Measurements from ENCODE around the gene SNX14.
"Not testable (repeated sequence)": the region's sequence is repeated elsewhere in the genome, so short reads cannot be mapped to it uniquely, and the experiment has no call there.

The SNX14 gene

DNA sequence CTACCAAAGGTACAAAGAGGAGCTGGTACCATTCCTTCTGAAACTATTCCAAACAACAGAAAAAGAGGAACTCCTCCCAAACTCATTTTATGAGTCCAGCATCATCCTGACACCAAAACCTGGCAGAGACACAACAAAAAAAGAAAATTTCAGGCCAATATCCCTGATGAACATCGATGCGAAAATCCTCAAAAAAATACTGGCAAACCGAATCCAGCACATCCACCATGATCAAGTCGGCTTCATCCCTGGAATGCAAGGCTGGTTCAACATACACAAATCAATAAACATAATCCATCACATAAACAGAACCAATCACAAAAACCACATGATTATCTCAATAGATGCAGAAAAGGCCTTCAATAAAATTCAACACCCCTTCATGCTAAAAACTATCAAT, 10.8 kb downstream of the SNX14 start:
- not testable (repeated sequence) for DNase-seq (ENCODE audit: low read depth in 3 of 3)

DNA sequence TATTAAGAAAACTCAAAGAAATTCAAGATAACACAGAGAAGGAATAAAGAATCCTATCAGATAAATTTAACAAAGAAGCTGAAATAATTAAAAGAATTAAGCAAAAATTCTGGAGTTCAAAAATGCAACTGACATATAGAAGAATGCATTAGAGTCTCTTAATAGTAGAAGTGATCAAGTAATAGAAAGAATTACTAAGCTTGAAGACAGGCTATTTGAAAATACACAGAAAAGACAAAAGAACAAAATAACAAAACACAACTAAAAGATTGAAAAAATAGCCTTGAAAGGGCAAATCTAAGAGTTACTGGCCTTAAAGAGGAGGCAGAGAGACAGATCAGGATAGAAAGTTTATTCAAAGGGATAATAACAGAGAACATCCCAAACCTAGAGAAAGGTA, 12.1 kb downstream of the SNX14 start:
- no peak for DNase-seq (ENCODE audit: low read depth in 3 of 3)

DNA sequence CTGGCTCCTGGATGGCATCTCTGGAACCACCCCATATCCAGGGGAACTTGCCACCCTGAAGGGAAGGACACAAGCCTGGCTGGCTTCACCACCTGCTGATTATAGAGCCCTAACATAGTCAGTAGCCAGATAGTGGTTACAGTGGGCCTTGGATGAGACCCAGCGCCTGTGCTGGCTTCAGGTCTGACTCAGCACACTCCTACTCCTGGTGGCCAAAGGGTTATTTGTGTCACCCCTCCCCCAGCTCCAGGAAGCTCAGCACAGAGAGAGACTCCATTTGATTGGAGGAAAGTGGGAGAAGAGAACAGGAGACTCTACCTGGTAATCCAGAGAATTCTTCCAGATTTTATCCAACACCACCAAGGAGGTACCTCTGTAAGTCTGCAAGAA, 12.8 kb downstream of the SNX14 start:
- DNase-seq (ENCODE audit: low read depth in 3 of 3), result no peak

DNA sequence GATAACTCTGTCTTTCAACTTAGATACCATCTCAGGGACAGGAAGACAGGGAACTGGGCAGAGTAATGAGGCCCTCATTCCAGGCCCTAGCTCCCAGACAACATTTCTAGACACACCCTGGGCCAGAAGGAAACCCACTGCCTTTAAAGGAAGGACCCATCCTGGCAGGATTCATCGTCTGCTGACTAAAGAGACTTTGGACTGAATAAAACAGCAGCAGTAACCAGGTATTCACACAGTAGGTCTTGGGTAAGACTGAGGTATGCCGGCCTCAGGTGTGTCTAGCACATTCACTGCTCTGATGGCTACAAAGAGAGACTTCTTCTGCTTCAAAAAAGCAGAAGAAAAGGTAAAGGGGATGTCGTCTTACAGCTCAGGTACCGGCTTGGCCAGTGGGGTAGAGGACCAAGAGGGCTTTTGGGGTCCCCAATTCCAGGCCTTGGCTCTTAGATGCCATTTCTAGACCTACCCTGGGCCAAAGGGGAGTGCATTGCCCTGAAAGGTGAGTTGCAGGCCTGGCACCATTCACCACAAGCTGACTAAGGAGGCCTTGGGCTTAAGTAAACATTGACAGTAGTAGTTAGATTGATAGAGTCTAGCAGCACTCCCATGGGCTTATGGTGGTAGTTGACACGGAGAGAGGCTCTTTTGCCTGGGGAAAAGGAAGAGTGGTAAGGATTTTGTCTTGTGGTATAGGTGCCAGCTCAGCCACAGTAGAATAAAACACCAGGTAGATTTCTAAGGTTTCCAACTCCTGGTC, 13.4 kb downstream of the SNX14 start:
- no peak for DNase-seq (ENCODE audit: low read depth in 3 of 3)

DNA sequence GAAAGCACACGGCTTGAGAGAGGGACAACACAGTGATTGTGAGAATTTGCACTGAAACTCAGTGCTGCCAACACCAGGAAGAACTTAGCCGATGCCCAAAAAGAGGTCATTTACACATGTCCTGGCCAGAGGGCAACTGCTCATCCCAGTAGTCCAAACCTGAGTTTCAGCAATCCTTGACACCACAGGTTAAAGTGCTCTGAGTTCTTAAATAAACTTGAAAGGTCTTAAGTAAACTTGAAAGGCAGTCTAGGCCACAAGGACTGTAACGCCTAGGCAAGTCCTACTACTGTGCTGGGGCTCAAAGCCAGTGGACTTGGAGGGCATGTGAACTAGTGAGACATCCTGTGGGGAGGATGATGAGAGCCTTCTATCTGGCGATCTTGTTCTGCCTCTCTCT, 14.1 kb downstream of the SNX14 start:
- no peak for DNase-seq (ENCODE audit: low read depth in 3 of 3)

DNA sequence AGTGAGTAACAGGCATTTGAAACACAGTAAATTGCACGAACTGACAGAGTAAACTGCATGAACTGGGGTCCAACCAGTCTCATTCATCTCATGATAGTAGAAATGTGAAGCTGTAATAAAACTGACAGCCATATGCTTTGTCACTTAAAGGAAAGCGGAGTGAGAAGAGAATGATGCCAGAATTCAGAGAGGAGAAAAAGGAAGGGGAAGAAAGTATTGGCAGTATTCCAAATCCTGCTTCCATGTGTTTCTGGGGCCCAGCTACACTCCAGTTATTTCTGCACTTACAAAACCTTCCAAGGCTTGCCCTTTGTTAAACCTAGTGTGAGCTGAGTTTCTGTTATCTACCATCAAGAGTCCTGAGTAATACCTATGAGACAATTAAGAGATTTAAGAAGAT, 17.2 kb downstream of the SNX14 start:
- no peak for DNase-seq (ENCODE audit: low read depth in 3 of 3)

DNA sequence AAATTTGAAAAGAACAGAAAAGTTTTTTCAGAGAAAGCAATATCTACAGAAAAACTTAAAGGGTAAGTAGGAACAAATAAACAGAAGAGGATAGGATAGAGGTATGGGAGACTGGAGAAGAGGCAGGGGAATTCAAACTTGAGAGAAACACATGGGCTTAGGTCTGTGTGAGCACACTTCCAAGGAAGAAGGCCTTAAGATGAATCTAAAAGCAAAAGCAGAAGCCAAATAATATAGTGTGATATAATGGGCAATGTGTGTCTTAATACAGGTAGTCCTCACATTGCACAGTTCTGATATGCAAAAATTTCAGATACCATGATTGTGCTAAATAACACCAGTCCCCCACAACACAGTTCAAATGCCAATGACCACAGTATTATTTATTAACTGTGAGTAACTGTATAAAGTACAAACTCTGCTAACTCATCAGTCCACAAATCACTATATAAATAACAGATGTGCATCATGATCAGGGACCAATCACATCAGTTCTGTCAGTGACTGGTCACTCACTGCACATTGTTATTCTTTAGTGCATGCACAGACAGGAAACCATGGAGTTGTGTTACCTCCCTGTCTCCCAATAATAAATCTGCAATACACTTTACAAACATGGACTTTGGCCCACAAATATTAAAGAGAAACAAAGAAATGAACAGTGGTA, 18.6 kb downstream of the SNX14 start:
- no peak for DNase-seq (ENCODE audit: low read depth in 3 of 3)

DNA sequence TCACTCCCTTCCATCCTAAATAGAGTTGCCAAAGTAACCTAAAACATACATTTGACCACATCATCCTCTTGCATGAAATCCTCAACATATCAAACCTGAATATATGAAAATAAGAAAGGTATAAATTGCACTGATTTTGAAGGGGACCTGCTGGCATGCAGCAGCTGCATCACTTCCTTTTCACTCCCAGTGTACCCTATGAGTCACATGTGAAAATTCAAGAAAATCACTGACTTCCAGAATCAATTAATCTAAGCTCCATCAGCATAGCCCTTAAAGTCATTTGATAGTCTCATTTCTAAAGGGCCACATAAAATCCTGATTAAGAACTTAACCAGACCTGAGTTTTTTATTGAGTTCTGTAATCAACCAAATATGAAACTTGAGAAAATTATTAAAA, 24.3 kb downstream of the SNX14 start:
- DNase-seq (ENCODE audit: low read depth in 3 of 3), result no peak

DNA sequence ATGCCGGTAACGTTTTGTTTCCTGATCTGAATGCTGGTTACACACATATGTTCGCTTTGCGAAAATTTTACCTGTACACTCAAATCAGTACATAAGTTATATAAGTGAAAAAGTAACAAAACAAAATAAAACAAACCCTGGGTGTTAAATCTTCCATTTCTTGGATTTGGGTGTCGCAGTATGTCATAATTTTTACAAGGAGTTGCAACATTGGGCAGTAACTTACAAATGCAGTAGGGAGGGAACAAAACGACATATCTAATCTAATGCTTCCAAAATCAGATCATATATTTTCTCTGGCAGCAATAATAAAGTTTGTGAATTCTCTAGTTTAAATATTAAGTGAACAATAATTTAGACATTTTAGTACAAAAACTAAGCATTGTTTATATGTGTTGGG, 25.2 kb downstream of the SNX14 start:
- no peak for DNase-seq (ENCODE audit: low read depth in 3 of 3)

DNA sequence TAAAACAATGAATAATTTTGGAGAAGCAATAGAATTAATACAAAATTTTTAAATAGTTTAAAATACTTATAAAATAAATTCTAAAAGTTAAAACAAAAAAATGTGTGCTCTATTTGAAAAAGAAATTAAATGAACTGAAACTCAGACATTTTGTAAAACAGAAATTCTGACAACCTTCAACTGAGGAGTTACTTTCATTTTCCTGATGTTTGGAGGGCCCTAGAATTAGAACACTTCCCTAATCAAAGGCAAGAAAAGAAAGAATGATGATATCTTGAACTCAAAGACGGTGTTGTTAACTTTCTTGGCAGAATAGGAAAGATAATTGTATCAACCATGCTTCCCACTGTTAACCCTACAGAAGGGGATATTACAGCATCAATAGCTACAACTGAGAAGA, 27.9 kb downstream of the SNX14 start:
- no peak for DNase-seq (ENCODE audit: low read depth in 3 of 3)

DNA sequence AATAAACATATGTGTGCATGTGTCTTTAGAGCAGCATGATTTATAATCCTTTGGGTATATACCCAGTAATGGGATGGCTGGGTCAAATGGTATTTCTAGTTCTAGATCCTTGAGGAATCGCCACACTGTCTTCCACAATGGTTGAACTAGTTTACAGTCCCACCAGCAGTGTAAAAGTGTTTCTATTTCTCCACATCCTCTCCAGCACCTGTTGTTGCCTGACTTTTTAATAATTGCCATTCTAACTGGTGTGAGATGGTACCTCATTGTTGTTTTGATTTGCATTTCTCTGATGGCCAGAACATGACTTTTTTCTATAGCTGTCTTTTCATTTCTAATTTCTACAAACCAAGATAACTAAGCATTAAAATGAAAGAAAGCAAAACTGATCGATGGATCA, 29.4 kb downstream of the SNX14 start:
- not testable (repeated sequence) for DNase-seq (ENCODE audit: low read depth in 3 of 3)

DNA sequence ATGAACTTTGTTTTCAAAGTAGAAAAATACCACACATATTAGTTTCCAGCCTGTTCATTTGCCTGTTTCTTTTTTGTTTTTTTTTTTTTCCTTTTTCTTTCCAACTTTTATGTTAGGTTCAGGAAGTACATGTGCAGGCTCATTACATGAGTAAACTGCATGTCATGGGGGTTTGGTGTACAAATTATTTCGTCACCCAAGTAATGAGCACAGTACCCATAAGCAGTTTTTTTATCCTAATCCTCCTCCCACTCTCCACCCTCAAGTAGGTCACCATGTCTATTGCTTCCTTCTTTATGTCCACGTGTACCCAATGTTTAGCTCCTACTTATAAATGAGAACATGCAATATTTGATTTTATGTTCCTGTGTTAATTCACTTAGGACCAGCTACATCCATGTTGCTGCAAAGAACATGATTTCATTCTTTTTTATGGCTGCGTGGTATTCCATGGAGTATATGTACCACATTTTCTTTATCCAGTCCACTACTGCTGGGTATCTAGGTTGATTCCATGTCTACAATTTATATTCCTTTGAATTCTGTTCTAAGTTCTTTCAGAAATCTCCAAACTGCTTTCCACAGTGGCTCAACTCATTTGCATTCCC, 31.8 kb downstream of the SNX14 start:
- no peak for DNase-seq (ENCODE audit: low read depth in 3 of 3)

DNA sequence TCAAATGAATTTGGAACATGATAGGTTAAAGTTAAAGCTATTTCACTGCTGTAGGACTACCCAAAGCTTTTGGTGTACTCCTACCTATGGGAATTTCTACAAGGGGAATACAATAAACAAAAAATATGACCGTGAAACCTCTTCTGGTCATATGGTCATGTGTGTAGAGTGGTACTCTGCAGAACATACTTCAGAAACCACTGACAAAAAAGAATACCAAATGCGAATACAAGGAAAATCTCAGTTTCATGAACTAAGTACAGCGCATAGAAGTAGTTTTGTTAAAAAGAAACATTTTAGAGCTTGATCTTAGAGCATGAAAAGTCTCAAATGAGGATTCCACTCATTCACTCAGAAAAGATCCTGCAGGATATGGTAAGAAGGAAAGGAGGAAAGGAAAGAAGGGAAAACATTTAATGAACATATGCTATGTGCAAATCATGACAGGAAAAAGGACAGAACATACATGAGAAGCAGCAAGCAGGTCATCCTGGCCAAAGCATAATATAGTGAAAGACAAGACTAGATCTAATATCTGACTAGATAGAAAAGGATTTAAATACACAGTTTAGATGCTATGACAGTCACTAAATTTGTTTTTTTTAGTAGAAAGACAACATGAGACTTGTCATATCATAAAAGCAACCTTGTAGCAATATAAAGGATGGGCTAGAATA, 36.5 kb downstream of the SNX14 start:
- DNase-seq (ENCODE audit: low read depth in 3 of 3), result no peak

DNA sequence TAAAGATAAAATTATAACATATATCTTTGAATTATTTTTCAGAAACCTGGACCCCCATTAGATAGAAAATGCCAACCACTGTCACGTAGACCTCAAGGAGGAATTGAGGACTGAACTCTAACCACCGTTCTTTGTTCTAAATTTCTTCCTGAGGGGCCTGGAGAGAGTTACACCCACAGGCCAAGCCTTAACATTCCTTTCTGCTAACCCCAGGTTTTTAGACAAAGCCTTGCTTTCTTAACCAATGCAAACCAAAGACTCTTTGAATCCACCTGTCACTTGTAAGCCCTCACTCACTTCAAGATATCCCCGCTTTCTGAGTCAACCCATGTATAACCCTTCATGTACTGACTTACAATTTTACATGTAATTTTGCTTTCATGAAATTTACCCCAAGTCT, 41.0 kb downstream of the SNX14 start:
- no peak for DNase-seq (ENCODE audit: low read depth in 3 of 3)

DNA sequence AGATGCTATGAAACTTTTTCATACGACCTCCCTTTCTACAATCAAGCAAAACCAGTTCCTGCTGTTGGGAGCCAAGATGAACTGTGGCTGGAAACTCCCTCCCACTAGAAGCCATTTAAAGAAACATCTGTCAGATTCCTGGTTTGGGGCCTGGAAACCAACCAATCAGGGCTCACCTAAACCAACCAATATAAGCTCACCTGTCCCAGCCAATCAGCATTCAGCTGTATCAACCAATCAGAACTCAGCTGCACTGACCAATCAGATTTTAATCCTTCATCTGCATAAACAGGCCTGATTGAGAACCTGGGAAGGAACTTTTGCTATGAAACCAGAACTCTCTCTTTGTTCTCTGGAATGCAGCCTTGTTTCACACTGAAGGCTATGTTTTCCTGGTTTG, 42.4 kb downstream of the SNX14 start:
- DNase-seq (ENCODE audit: low read depth in 3 of 3), result no peak

DNA sequence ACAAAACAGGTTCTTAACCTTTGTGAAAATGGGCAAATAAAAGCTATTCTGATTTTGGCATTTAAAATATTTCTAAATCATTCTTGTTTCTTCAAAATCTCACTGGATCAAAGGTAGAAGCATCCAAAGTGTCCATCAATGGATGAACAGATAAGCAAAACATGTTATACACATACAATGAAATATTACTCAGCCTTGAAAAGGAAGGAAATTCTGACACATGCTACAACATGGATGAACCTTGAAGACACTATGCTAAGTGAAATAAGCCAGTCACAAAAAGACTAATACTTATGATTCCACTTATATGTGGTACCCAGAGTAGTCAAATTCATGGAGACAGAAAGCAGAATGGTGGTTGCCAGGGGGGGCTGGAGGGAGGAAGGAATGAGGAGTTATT, 45.9 kb downstream of the SNX14 start:
- DNase-seq (ENCODE audit: low read depth in 3 of 3), result no peak

DNA sequence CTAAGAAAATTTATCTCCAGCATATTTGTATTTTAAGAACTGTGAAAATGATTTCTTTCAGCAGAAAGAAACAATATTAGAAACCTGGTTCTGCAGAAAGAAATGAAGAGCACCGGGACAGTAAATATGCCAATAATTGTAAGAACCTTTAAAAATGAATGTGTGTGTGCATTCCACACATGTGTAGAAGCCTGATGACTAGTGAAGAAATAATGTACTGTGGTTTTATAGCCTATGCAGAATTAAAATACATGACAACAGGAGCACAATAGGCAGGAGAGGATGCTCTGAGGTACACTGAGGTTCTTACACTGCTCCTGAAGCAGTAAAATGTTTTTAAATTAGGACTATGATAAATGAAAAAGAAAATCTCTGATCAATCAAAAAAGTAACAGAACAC, 48.9 kb downstream of the SNX14 start:
- DNase-seq (ENCODE audit: low read depth in 3 of 3), result no peak

DNA sequence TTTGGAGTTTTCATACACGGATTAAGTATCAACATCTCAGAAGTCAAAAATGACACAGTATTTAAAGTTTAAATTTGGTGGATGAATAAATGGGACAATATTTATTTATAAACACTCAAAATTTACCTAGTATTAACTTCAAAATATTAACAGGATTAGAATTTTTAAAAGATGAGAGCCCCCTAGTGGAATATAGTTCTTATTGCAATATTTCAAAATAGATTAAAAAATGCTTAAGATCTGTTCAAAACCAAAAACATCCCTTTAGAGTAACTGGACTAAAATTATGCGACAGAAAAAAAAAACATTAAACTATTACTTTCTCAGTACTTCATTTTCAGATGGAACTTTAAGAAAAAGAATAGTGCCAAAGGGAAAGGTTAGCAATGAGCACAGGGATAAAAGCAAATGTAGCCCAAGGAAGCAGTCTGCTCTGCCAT, 56.6 kb downstream of the SNX14 start:
- DNase-seq (ENCODE audit: low read depth in 3 of 3), result no peak

DNA sequence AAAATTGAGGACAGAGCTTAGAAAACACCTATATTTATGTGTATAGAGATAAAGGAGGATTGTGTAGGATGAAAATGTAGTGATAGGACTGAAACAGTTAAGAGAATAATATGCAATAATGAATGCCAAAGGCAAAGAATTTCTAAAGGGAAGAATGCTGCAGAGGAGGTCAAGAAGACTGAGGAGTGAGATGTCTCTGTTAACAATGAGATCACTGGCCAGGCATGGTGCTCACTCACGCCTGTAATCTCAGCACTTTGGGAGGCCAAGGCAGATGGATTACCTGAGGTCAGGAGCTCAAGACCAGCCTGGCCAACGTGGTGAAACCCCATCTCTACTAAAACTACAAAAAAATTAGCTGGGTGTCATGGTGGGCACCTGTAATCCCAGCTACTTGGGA, 69.4 kb downstream of the SNX14 start:
- not testable (repeated sequence) for DNase-seq (ENCODE audit: low read depth in 3 of 3)

DNA sequence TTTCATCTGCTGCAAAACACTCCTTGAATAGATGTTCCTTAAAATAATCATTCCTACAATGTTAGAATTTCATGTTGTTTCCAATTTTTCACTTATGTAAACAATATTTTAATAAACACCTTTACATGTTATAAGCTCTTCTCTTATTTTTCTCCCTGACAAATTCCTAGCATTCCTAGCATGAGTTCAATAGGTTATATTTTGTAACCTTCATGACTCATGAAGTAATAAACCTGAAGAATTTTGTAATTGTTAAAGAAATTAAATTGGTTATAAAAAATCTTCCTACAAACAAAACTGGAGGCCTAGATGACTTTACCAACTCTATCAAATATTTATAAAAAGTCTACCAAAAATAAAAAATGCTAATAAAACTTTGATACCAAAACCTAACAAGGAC, 77.5 kb downstream of the SNX14 start:
- no peak for DNase-seq (ENCODE audit: low read depth in 3 of 3)

DNA sequence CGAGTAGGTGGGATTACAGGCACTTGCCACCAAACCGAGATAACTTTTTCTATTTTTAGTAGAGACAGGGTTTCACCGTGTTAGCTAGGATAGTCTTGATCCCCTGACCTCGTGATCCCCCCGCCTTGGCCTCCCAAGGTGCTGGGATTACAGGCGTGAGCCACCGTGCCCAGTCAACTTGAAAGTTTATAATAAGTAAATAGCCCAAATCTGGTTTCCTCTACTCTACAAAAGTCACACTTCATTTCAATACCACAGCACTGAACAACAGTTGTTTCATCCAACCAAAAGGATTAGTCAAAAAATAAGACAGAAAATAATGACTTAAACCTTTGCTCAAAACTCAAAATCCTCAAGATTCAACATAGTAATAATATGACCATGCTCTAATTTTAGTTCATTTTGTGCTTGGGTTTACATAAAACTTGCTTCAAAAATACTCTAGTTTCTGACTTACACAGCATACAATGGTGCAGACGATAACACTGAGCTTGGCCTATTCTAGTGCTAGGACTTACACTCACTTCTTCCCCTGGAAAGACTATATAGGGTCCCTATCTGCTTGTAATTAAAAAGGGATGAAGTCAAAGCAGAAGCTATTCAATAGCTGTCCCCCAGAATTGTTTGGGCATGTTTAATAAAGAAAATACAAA, 87.1 kb downstream of the SNX14 start:
- no peak for DNase-seq (ENCODE audit: low read depth in 3 of 3)

DNA sequence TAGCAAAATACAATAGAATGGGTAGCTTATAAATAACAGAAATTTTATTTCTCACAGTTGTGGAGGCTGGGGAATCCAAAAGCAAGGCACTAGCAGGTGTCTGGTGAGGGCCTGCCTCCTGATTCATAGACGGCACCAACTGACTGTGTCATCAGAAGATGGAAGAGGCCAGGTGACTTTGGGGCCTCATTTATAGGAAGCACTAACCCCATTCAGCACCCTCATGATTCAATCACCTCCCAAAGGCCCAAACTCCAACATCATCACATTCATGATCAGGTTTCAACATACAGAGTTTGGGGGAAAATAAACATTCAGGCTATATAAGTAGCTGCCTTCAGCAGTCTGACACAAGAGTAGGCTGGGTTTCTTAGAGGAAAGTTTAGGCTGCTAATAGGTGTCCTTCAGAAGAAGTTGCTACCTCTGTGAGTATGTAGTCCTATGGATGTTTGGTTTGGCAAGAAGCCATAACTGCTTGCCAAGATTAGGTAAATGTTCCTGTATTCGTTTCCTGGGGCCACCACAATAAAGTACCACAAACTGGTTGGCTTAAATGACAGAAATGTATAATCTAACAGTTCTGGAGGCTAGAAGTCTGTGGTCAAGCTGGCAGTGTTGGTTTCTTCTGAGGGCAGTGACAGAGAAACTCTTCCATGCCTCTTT, 94.9 kb downstream of the SNX14 start:
- no peak for DNase-seq (ENCODE audit: low read depth in 3 of 3)
